ENCODE measurements around the gene GRID2.
"Not testable (repeated sequence)": the region's sequence is repeated elsewhere in the genome, so short reads cannot be mapped to it uniquely, and the experiment has no call there.

Gene GRID2

GRCh38 chr4:93199492-93199891 is 895.7 kb downstream of the GRID2 start:
- DNase-seq (ENCODE audit: low read depth) = no peak

DNA sequence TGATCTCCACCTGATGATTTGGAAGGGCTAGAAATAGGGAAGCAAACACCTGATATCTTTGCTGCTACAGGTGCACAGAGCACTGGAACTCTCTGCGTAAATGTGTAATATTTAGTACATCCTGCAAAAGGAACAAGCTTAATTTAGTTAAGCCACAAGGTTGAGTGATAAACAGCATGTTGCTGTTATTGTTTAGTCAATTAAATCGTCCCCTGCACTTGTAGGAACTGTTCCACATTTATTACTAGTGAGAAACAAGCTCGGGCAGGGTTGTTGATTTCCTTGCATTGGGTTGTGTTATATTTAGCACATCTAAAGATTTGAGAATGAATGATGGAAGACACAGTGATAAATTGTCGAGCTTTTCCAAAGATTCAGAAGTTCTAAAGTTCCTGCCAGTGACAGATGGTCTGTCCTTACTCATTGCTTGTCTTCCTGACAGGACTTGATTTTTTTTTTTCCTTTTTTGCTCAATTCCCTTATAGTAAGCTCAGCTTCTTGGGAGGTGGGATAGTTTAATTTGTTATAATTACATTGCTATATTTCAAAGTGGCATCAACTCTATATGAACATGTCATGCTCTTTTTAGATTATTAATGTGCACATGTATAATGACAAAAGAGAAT is 897.8 kb downstream of the GRID2 start:
- no peak for DNase-seq (ENCODE audit: low read depth)

DNA sequence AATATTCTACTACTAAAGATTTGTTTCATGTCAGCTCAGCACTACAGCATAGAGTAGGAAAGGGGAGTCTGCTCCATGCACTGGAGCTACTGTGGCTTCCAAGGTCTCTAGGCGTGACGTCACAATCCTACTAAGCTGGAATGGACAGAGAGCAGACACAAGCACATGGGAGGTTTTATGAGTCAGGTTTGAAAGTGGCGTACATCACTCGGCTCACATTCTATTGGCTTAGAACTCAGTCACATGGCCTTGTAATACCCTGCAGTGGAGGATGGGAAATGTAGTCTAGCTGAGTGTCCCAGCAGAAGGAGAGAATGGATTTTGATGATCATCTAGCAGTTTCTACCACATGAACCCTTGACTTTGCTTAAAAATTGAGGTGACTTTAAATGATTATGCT is 899.9 kb downstream of the GRID2 start:
- DNase-seq (ENCODE audit: low read depth) = no peak

GRCh38 chr4:93212250-93212649 is 908.5 kb downstream of the GRID2 start:
- no peak for DNase-seq (ENCODE audit: low read depth)

DNA sequence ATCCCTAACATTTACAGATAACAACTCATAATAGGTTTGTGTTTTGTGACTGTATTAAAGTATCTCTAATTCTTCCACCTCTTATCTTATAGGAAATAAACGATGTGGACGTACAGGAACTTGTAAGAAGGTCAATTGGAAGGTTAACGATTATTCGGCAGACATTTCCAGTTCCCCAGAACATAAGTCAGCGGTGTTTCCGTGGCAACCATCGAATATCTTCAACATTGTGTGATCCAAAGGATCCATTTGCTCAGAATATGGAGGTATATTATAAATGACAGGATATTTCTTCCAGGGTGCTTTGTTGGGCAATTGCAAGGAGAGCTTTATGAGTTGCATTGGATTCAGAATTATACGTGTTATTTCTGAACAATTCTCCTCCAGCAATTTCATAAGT is 912.9 kb downstream of the GRID2 start:
- no peak for DNase-seq (ENCODE audit: low read depth)

DNA sequence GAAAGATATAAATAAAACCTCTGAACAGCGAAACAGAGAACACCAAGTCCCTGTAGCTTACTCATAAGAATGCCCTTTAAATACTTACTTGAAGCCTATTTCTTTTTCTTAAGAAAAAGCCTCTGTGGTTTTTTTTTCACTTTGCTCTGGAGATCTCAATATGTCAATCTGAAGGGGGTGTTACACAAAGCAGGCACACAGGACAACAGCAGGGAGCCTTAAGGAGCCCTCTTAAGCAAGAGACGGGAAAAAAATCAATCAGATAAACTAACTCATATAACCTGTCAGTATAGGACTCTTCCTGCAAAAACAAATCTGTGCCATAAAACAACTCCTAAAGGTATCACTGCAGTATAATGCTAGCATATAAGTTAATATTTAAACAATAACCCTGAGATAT is 913.7 kb downstream of the GRID2 start:
- no peak for DNase-seq (ENCODE audit: low read depth)

GRCh38 chr4:93221771-93222170 is 918.0 kb downstream of the GRID2 start:
- DNase-seq (ENCODE audit: low read depth) = no peak

DNA sequence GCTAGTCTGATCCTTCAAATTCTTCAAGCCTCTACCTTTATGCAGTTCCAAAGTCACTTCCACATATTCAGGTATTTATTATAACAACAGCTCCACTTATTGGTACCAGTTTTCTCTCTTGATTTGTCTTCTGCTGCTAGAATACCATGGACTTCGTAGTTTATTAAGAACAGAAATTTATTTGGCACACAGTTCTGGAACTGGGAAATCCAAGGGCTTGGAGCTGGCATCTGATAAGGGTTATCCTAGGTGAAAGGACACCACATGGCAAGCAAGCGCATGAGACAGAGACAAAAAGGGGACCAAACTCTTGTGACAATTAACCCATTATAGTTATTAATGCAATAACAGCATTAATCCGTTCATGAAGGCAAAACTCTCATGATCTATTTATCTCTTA is 924.3 kb downstream of the GRID2 start:
- no peak for DNase-seq (ENCODE audit: low read depth)

- no peak for DNase-seq (ENCODE audit: low read depth)
Observed at GRCh38 chr4:93232883-93233282, 929.1 kb downstream of the GRID2 start.

- DNase-seq (ENCODE audit: low read depth) = no peak
Observed at GRCh38 chr4:93237521-93237920, 933.8 kb downstream of the GRID2 start.

- DNase-seq (ENCODE audit: low read depth) = no peak
Observed at GRCh38 chr4:93243262-93243661, 939.5 kb downstream of the GRID2 start.

DNA sequence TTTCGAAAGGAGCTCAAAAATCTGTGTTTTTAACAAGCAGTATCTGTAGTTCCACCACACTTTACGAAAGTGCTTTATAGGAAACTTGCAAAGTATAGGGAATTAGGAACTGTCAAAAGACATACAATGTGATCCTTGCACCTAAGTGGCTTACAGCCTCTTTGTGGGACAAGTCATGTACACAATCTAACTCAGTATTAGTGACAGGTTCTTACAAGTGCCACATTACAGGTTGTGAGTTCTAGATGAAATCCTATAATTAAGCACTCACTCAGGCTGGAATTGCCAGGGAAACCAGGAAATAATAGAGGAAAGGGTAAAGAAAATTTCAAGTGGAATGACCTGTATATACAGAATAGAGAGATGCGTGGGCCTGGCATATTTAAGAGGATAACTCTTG is 957.4 kb downstream of the GRID2 start:
- DNase-seq (ENCODE audit: low read depth) = no peak

GRCh38 chr4:93263166-93263565 is 959.4 kb downstream of the GRID2 start:
- DNase-seq (ENCODE audit: low read depth) = no peak

DNA sequence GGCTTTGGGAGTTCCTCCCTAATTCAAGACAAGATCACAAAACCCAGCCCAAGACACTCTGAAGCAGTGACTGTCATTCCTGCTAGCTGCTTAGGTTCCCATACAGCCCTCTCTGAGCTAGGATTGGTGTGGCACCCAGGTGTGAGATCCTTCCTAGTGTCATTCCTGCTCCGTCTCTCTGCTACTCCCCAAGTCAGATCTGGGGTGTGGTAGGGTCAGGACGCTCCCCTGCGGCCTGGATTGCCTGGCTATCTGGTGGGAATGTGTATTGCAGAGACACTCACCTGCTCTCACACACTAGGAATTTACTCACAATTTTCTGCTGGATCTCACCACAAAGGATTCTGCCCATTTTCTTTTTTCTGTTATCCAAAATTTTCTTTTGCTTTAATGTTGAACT is 964.0 kb downstream of the GRID2 start:
- DNase-seq (ENCODE audit: low read depth) = no peak

DNA sequence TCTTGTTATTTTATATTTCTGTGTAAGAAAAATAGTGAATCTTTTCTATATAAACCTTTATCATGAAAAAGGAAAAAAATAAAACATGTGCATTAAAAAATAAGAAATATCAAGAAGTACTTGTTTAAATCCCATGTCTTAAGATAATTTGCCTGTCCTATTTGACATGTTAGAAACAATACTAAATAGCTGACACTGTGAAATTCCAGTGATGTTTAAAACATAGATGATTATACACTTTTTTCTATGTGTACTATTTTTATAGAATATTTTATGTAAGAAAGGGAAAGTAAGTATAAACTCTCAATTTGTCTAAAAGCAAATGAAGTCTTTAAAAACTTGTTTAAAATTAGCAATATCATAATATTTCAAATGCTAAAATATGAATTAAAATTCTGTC is 981.6 kb downstream of the GRID2 start:
- DNase-seq (ENCODE audit: low read depth) = no peak

GRCh38 chr4:93289241-93289640 is 985.5 kb downstream of the GRID2 start:
- DNase-seq (ENCODE audit: low read depth) = no peak

DNA sequence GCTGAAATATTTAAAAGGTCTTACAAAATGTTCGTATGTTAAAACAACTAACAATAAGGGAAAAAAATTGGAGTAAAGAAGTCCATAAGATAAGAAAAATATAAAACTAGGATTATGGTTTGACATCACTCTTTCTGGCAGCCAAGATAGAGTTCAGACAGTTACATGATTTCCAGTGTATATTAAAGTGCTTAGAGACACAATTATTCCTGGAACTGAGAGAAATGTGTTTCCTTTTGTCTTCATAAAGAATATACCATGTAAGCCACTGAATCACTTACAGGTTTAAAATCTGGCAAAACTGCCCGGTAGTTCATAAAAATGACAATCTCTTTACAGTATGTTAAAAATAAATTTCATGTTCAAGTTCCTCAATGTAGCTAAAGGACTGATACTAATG is 986.1 kb downstream of the GRID2 start:
- DNase-seq (ENCODE audit: low read depth) = no peak

- DNase-seq (ENCODE audit: low read depth) = no peak
Observed at GRCh38 chr4:93299118-93299517, 995.4 kb downstream of the GRID2 start.

DNA sequence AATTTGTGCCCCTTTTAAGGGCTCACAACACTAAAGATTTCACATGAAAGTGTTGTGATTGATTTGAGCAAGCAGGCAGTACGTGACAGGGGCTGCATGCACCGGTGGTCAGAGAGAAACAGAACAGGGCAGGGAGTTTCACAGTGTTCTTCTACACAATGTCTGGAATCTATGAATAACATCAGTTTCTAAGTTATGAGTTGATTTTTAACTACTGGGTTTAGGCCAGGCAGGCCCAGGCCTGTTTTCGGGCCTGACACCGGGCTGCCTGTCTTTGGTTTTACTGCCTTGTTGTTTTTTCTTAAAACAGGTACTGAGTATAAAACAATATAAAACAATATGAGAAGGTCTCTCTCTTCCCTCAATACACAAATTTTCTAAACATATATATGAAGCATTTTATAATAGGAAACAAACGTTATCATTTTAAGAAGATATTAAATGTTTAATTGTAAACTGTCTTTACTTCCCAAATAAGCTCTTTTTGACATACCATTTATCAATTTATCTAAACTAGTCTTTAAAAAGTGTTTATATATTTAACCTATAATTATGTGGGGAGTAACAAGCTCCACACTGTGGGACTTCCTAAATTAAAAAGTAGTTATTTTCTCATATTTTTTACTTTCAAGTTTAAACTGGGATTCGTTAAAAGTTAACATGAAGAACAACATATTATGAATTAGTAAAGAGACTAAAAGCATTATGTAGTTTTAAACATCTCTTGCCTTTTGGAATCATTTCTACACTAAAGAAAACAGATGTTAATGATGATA is 997.2 kb downstream of the GRID2 start:
- DNase-seq (ENCODE audit: low read depth) = not testable (repeated sequence)

GRCh38 chr4:93302310-93302709 is 998.5 kb downstream of the GRID2 start:
- DNase-seq (ENCODE audit: low read depth) = no peak

- DNase-seq (ENCODE audit: low read depth) = no peak
Observed at GRCh38 chr4:93303440-93303839, 999.7 kb downstream of the GRID2 start.

DNA sequence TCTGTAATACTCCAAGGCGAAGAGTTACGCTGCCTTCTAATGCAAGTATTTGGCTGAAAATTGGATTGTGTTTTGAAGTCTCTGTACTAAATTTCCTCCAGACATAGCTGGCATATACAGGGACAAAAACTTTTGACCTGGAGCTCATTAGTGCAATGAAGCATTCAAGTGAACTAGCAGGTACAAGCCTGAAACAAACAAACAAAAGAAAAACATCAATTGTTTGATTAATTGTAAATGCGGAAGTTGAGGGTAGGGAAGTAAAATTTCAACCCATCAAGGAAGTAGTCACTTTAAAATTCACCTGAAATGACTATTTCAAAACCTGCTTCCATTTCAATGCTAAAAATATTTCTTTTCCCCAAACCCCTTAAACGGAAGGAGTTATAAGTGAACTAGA is 1008.5 kb downstream of the GRID2 start:
- DNase-seq (ENCODE audit: low read depth) = no peak

GRCh38 chr4:93313197-93313596 is 1009.4 kb downstream of the GRID2 start:
- DNase-seq (ENCODE audit: low read depth) = no peak

DNA sequence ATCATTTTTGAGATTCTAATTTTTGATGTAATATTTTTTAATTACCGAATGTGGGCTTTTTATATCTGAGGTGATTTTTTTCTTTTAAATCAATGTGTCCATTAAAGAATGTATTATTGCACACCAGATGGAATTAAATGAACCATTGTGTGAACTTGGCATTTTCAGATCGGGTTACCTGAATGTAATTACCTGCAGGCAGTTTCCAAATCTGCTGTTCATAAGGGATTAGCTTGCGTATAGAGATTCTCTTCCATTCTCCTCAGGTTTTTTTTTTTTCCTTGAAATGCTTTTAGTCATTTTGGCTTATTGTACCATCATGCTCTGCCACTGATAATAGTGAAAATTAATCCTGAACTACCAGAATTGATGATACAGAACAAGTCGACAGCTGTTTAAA is 1013.3 kb downstream of the GRID2 start:
- DNase-seq (ENCODE audit: low read depth) = no peak

Data from activated T-helper 9 cell treated with anti-CD3 and anti-CD28 coated beads, Interleukin-2, amount 50 U/mL, for 16 hours (primary cell).